A549 (cell line): ENCODE data around the gene EIF6.

Experiments
- CTCF ChIP-seq: fragments of >200 bp; sonication (Bioruptor Twin); formaldehyde crosslinking; IDR thresholded peaks from 3 replicates; pipeline ENCODE4 v1.5.1; 2016
- EP300 ChIP-seq, 2 experiments: fragments of >200 bp; sonication (Bioruptor Twin); formaldehyde crosslinking; IDR thresholded peaks; 2 replicates in 1 of 2; 3 replicates in 1 of 2; pipeline ENCODE4 v1.6.1; 2016 to 2017
- ESRRA ChIP-seq: fragments of 150-350 bp; IDR thresholded peaks from 2 replicates; pipeline ENCODE4 v1.6.1; 2014; ENCODE audit warnings: mild to moderate bottlenecking, low read length, borderline replicate concordance
- JUN ChIP-seq, 2 experiments: fragments of >200 bp; sonication (Bioruptor Twin); formaldehyde crosslinking; IDR thresholded peaks; 2 replicates in 1 of 2; 3 replicates in 1 of 2; pipeline ENCODE4 v1.6.1; 2016 to 2017
- MAFK ChIP-seq: fragments of 450-650 bp; IDR thresholded peaks from 2 replicates; pipeline ENCODE4 v1.6.1; 2014; ENCODE audit not compliant: partially characterized antibody
- NFE2L2 ChIP-seq: fragments of 150-350 bp; conservative IDR thresholded peaks from 2 replicates; pipeline ENCODE4 v1.6.1; 2014; ENCODE audit warnings: low read length
- POLR2A ChIP-seq: IDR thresholded peaks from 2 replicates; pipeline ENCODE4 v1.6.1; 2012; ENCODE audit warnings: mild to moderate bottlenecking, low read length
- RFX5 ChIP-seq: fragments of 450-650 bp; IDR thresholded peaks from 2 replicates; pipeline ENCODE4 v1.7.1; 2014; ENCODE audit warnings: antibody characterized with exemption, mild to moderate bottlenecking, moderate library complexity
- SREBF2 ChIP-seq: fragments of 450-650 bp; IDR thresholded peaks from 2 replicates; pipeline ENCODE4 v1.6.1; 2014; ENCODE audit warnings: mild to moderate bottlenecking, moderate library complexity
- TP53 ChIP-seq: fragments of 250-450 bp; sonication (Bioruptor Pico); IDR thresholded peaks from 2 replicates; pipeline ENCODE4 v1.5.0; 2021; ENCODE audit warnings: mild to moderate bottlenecking, moderate library complexity
- TF ChIP-seq, protein P1 (sequence below): fragments of 250-450 bp; sonication (Bioruptor Pico); IDR thresholded peaks from 2 replicates; pipeline ENCODE4 v1.5.0; 2021; ENCODE audit warnings: mild to moderate bottlenecking, moderate library complexity, borderline replicate concordance
- TF ChIP-seq, protein P2 (sequence below): IDR thresholded peaks from 2 replicates; pipeline ENCODE4 v1.6.1; 2012

- TF ChIP-seq, protein P1, sequence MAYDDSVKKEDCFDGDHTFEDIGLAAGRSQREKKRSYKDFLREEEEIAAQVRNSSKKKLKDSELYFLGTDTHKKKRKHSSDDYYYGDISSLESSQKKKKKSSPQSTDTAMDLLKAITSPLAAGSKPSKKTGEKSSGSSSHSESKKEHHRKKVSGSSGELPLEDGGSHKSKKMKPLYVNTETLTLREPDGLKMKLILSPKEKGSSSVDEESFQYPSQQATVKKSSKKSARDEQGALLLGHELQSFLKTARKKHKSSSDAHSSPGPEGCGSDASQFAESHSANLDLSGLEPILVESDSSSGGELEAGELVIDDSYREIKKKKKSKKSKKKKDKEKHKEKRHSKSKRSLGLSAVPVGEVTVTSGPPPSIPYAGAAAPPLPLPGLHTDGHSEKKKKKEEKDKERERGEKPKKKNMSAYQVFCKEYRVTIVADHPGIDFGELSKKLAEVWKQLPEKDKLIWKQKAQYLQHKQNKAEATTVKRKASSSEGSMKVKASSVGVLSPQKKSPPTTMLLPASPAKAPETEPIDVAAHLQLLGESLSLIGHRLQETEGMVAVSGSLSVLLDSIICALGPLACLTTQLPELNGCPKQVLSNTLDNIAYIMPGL (CRISPR knock-in tag): no peak
- TF ChIP-seq CTCF (no peak), JUN (IDR thresholded peaks at IDR 0.05) (no peak), NFE2L2 (no peak), SREBF2 (no peak), RFX5 (no peak), MAFK (no peak), POLR2A (no peak), EP300 (IDR thresholded peaks at IDR 0.05) (no peak), ESRRA (no peak), TP53 (CRISPR knock-in tag) (no peak)
- TF ChIP-seq, protein P2, sequence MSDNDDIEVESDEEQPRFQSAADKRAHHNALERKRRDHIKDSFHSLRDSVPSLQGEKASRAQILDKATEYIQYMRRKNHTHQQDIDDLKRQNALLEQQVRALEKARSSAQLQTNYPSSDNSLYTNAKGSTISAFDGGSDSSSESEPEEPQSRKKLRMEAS: no peak
Observed at GRCh38 chr20:35240083-35240810, 44.3 kb downstream of the EIF6 start.
